OCI-LY7 (cell line): Measurements from ENCODE around the gene ISYNA1.

ENCODE experiments used
- EZH2phosphoT487 ChIP-seq: fragments of 200-600 bp; sonication (generic); IDR thresholded peaks from 2 replicates; pipeline ENCODE4 v1.6.1; 2018; ENCODE audit warnings: low read depth, borderline replicate concordance, mild to moderate bottlenecking, mixed run types, antibody characterized with exemption, low read length, moderate library complexity, mixed read lengths
- TF ChIP-seq, protein P1 (sequence below): fragments of 200-600 bp; sonication (generic); conservative IDR thresholded peaks from 2 replicates; pipeline ENCODE4 v1.5.1; 2014; ENCODE audit warnings: mild to moderate bottlenecking, antibody characterized with exemption, low read length, moderate library complexity, mixed read lengths

DNA sequence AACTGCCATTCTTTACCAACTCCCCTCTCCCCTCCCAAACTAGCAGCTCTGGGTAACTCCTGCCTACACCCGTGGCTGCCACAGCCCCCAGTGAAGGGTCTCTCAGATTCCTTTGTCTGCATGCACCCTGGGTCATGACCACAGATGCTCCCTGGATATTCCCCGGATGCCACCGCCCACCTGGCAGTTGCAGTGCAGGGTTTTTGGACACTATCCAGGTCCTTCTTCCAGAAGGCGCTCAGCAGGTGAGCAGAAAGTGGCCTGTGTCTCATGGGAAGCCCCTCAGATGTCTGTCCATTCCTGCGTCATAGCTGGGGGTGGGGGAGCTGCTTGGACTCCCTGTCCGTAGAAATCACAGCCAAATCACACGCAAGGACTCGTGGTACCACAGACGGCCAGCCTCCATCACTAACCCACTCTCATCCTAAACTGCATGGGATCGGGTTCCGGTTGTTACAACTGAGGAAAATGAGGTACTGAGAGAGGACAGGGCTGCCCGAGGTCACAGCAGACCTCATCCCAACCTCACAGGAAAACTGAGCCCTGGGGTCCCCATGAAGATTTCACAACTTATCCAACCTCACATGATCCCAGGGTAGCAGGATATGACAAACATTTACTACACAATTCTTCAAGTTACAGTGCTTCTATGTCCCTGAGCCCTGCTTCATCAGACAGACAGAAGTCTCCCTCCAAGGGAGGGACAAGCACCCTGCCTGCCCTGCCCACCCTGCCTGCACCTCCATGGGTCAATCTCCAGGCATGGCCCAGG lies 45.4 kb upstream of the ISYNA1 start:
- TF ChIP-seq, protein P1, sequence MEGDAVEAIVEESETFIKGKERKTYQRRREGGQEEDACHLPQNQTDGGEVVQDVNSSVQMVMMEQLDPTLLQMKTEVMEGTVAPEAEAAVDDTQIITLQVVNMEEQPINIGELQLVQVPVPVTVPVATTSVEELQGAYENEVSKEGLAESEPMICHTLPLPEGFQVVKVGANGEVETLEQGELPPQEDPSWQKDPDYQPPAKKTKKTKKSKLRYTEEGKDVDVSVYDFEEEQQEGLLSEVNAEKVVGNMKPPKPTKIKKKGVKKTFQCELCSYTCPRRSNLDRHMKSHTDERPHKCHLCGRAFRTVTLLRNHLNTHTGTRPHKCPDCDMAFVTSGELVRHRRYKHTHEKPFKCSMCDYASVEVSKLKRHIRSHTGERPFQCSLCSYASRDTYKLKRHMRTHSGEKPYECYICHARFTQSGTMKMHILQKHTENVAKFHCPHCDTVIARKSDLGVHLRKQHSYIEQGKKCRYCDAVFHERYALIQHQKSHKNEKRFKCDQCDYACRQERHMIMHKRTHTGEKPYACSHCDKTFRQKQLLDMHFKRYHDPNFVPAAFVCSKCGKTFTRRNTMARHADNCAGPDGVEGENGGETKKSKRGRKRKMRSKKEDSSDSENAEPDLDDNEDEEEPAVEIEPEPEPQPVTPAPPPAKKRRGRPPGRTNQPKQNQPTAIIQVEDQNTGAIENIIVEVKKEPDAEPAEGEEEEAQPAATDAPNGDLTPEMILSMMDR, result no peak
- no peak for TF ChIP-seq EZH2phosphoT487
